Stimulated activated CD8-positive, alpha-beta memory T cell treated with anti-CD3 and anti-CD28 coated beads, Interleukin-4, amount 100 ng/mL, for 24 hours (primary cell): ENCODE data around the gene NUDT7.

Experiments
- DNase-seq: peaks from one replicate; pipeline ENCODE4 v3.0.0-alpha.2; 2020; ENCODE audit warnings: low read depth

The NUDT7 gene

DNA sequence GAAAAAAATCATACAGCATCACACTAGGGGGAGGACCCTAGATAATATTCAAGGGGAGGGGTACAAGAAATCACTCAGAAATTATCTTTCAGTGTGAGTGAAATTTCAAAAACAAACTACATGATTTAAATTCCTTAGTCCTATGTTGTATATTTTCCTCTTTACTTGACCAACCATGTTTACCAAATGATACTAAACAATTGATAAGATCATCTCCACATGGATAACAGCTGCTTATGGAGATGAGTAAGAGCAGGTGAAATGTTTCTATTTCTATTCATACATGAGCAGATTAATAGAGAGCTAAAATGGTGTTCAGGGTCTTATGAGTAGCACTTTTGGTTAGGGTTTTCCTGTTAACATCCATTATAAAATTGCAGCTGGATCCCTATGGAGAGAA is 58.8 kb downstream of the NUDT7 start:
- no peak for DNase-seq

DNA sequence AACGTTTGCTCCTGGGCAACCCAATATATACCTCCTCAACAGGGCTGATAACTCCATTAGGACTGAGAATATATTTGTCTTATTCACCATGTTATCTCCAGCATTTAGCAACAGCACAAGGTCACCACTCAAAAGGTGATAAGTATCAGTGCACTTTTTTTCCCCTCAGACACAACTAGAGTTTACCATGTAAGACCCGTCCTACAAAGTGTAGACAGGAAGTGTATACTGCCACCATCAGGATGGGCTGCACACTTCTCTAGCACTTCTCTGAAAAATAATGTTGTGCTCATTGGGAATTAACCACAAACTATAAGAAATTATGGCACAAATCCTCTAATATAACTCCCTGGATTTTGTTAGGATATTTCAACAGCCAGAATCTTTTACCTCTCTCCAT is 60.4 kb downstream of the NUDT7 start:
- DNase-seq = no peak

DNA sequence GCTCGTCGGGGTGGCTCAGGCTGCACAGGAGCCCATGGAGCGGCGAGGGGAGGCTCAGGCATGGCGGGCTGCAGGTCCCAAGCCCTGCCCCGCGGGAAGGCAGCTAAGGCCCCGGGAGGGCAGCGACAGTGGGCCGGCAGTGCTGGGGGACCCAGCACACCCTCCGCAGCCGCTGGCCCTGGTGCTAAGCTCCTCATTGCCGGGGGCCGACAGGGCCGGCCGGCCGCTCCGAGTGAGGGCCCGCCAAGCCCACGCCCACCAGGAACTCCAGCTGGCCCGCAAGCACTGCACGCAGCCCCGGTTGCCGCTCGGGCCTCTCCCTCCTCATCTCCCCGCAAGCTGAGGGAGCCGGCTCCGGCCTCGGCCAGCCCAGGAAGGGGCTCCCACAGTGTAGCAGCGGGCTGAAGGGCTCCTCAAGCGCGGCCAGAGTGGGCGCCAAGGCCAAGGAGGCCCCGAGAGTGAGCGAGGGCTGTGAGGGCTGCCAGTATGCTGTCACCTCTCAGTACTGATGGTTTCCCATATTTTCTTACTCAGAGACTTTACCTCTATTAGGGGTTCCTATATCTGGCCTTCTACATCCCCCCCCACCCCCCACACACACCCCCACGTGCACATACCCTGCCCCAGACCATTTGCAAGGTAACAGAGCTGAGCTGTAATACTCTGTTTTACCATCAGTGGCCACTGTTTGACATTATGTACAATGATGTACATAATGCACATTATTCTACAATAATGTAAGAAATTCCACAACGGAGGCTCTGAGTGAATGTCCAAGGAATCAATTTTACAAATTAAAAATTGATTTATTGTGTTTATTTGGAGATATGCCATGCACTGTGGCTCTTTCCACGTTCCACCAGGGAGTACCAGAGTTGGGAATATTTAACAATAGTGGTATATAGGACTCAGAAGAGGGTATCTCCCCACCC is 62.4 kb downstream of the NUDT7 start:
- no peak for DNase-seq

DNA sequence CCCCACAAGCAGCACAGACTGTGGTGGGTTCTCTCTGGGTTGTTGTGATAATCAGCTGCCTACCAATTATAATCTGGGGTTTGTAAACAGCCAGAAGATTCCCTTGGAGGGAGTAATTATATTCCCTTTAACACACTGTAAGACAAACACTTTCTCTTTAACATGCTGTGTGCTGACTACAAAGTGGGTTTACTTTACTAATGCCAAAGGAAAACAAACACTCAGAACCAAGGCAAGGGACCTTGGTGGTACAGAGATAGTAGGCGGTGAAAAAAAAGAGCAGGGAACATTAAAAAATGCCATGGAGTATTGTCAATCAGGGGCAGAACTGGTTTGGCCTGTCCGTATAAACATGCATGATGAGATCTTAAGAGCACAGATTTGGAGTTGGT is 63.1 kb downstream of the NUDT7 start:
- no peak for DNase-seq

DNA sequence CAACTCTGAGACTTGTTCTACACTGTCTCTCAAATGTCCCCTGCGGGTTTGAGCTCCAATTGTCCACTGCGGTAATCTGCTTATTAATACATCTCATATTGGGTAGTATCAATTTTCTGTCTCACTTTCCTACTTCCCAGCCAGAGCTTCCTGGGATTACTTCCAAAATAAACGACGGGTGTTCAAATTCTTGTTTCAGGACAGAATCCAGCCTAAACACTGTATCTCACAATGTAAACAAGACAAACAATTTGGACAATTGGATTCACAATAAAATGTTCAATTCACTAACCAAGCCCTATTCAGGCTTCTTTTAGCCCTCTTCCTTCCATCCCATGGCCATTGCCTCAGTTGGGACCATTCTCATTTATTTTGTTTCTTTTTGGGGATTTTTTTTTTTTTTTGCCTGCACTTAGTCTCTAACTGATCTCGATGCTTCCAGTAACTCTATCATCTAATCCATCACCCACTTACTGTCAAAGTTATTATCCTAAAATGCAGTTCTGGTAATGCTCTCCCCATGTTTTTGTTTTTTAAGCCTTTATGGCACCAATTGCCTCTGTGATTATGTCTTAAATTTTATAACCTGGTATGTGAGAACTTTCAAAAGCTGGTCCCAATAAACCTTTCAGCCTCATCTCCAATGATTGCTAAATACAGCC is 64.0 kb downstream of the NUDT7 start:
- DNase-seq = no peak

DNA sequence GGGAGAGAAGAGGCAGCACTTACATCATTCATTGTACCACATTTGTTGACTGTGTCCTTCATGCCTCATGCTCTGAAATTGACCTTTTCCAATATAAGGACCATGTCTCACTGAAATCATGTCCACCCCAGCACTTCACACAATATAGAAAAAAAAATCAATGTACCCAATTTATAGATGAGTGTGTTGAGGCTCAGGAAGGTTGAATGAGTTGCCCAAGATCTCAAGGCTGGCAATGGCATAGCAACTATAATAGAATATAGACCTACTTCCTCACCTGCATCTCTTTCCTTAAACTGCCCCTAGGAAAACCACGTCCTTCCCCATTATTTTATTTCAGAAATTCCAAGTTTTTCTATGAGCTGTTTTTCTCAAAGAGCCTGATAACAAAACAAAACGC is 65.1 kb downstream of the NUDT7 start:
- no peak for DNase-seq

DNA sequence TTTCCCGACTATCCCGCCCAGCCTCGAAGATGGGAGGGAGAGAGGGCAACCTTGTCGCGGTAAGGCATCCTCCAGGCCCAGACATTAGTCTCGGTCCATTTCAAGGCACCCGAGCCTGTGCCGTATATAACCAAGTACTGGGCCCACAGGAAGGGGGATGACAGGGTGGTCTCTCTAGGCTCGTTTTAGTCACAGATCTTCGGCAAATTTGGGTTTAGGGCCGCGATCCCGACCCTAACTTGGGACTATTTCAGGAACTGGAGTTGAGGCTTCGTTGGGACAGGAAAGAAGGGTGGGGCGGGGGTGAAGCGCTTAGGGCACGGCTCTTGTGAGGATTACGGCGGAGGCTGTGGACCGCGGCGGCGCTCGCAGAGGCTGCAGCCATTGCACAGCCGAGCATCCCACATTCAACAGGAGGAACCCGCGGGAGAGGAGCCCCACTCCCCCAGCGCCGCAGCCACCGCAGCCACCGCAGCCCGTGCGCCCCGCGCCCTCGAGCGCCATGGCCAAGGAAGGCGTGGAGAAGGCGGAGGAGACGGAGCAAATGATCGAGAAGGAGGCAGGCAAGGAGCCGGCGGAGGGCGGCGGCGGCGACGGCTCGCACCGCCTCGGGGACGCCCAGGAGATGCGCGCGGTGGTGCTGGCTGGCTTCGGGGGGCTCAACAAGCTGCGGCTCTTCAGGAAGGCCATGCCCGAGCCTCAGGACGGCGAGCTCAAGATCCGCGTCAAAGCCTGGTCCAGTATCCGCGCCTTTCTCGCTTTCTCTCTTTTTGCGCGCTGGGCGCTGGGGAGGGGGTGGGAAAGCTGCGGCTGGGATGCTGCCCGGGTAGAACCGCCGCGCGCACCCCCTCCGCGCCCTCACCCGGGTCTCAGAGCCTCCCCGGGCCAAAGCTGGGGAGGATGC is 66.1 kb downstream of the NUDT7 start, which contains the start of gene VAT1L:
Gene VAT1L, plus strand, starts transcription at position 384 of the 904 bp plus-strand sequence. Its CDS starts 119 bp downstream, at position 503.
- no peak for DNase-seq

DNA sequence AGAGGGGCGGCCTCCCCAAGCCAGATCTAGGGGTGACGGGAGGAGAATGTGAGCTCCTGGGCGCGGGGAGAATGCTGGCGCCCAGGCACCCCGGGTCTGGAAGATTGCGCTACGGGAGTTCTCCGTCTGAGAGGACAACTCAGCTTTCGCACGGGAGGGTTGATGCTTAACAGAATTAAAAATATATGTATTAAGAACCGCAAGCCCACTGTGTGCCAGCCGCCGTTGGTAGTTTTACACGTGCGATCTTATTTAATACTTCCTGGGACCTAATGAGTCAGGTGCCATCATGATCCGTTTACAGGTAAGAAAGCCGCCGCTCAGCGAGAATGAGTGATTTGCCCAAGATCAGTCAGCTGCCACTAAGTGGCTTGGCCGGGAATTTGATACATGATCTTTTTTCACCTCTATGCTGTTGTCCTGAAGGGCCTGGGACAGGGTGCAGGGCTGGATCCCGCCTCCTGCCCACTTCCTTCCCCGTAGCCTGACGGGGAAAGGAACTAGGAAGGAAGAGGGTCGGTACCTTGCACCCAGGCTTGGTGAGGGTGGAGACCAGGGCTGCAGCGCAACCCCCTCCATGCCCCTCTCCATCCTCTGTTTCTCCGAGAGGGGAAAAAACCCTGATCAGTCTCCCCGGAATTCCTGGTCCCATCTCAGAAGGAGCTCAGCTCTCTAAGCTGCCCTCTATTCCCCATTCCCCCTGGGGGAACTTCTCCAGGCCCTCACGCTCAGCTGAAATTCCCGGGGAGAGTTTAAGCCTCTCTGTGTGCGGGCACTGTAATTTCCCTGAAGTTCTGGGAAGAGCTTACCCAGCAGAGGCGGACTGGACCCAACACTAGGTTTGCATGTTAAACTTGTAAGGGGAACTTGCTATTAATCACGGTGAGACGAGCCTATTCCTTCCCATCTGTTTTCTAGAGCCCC is 67.0 kb downstream of the NUDT7 start:
- no peak for DNase-seq

DNA sequence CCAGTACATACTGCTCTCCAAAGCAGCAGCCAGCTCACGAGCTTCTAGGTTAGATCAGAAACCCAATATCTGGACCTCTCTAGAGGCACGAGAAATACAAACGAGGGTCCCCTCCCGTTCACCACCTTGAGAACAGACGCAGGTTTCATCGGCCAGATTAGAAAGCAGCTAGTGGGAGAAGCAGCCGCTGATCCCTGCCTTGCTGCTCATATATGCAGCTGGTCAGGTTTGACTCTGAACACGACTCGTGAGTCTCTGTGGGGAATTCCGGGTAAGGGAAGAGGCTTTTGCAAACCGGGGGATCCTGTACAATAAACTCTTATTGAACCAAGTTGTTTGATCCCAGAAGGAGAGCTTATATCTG is 67.7 kb downstream of the NUDT7 start:
- no peak for DNase-seq

DNA sequence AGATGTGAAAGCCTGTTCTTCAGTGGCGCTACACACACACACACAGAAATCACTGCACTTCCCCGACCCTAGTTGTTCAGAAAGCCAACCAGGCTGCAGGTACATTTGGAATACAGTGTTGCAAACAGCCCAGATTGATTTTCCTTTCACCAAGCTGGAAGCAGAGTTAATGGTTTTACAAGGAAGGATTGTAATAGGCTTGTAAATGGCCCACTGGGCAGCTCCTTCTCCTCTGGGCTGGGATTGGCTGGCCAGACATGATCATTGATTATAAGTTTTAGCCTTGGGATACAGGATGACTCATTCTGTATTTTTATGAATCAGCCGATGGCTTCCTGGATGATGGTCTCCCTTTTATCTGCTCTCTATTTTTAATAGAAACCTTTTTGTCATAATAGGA is 68.6 kb downstream of the NUDT7 start:
- DNase-seq = no peak
